ENCODE results near the gene NUP98. TPM values are rescaled to one million over a fixed set of nuclear protein-coding genes. Genes with fewer than 3 reads are reported as not detected.
A peak's percentile ranks its signal among the peaks of the same experiment; 100 is the strongest.

Gene NUP98
- total and polyA plus RNA-seq, 4 donors, result 10.9 to 75.0 (median 43.9) TPM

GRCh38 chr11:3796801-3797328 is 489 bp downstream of the NUP98 start:
- Histone ChIP-seq H3K9me3 (ENCODE audit: control insufficient read depth in 4 of 4, low read length in 3 of 4) (no peaks in the 10 kb centered on the region), H3K4me3 (ENCODE audit: low read depth in 1 of 3, low read length in 3 of 3) (peak overlapping the region; percentile 75 to 96 (median 88)), H3K27me3 (ENCODE audit: control insufficient read depth in 4 of 4, insufficient read depth in 4 of 4, low read length in 3 of 4) (no peaks in the 10 kb centered on the region), H3K9ac (ENCODE audit: low read depth in 1 of 2, low read length in 2 of 2) (peak overlapping the region; percentile 89 to 90), H3K36me3 (ENCODE audit: control insufficient read depth in 4 of 4, insufficient read depth in 3 of 4, low read depth in 1 of 4, low read length in 3 of 4) (peaks cover 3 to 8% (median 7%) of the 10 kb centered on the region in 4 donors), H3K27ac (ENCODE audit: low read depth in 1 of 2, low read length in 2 of 2) (peak overlapping the region; percentile 89), H3K4me1 (ENCODE audit: control insufficient read depth in 4 of 4, insufficient read depth in 4 of 4, low read length in 3 of 4) (peaks cover 0 to 24% (median 10%) of the 10 kb centered on the region in 4 donors)
- TF ChIP-seq HNF4A (conservative IDR thresholded peaks at IDR 0.05) (no peak), EGR1 (IDR thresholded peaks at IDR 0.05; ENCODE audit: low read depth in 2 of 2) (no peak), FOXA1 (IDR thresholded peaks at IDR 0.05) (no peak), TAF1 (conservative IDR thresholded peaks at IDR 0.05) (no peak), GABPA (IDR thresholded peaks at IDR 0.05 in 1 of 2, conservative IDR thresholded peaks at IDR 0.05 in 1 of 2) (no peak), HNF4G (IDR thresholded peaks at IDR 0.05) (no peak), SP1 (IDR thresholded peaks at IDR 0.05) (no peak), RXRA (IDR thresholded peaks at IDR 0.05) (no peak), RAD21 (IDR thresholded peaks at IDR 0.05) (no peak), JUND (IDR thresholded peaks at IDR 0.05) (no peak), NR2F2 (IDR thresholded peaks at IDR 0.05) (no peak), FOXA2 (IDR thresholded peaks at IDR 0.05) (no peak)
- TF ChIP-seq, protein P1, sequence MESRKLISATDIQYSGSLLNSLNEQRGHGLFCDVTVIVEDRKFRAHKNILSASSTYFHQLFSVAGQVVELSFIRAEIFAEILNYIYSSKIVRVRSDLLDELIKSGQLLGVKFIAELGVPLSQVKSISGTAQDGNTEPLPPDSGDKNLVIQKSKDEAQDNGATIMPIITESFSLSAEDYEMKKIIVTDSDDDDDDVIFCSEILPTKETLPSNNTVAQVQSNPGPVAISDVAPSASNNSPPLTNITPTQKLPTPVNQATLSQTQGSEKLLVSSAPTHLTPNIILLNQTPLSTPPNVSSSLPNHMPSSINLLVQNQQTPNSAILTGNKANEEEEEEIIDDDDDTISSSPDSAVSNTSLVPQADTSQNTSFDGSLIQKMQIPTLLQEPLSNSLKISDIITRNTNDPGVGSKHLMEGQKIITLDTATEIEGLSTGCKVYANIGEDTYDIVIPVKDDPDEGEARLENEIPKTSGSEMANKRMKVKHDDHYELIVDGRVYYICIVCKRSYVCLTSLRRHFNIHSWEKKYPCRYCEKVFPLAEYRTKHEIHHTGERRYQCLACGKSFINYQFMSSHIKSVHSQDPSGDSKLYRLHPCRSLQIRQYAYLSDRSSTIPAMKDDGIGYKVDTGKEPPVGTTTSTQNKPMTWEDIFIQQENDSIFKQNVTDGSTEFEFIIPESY (IDR thresholded peaks at IDR 0.05), result no peak
- TF ChIP-seq, protein P2, sequence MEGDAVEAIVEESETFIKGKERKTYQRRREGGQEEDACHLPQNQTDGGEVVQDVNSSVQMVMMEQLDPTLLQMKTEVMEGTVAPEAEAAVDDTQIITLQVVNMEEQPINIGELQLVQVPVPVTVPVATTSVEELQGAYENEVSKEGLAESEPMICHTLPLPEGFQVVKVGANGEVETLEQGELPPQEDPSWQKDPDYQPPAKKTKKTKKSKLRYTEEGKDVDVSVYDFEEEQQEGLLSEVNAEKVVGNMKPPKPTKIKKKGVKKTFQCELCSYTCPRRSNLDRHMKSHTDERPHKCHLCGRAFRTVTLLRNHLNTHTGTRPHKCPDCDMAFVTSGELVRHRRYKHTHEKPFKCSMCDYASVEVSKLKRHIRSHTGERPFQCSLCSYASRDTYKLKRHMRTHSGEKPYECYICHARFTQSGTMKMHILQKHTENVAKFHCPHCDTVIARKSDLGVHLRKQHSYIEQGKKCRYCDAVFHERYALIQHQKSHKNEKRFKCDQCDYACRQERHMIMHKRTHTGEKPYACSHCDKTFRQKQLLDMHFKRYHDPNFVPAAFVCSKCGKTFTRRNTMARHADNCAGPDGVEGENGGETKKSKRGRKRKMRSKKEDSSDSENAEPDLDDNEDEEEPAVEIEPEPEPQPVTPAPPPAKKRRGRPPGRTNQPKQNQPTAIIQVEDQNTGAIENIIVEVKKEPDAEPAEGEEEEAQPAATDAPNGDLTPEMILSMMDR (IDR thresholded peaks at IDR 0.05; ENCODE audit: low read depth, low read length, missing input control), result no peak
- TF ChIP-seq, protein P3, sequence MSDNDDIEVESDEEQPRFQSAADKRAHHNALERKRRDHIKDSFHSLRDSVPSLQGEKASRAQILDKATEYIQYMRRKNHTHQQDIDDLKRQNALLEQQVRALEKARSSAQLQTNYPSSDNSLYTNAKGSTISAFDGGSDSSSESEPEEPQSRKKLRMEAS (IDR thresholded peaks at IDR 0.05), result no peak
- no peak for DNase-seq (ENCODE audit: low spot score)
- under 1% methylated on average over 26 of the region's 26 CpGs for WGBS

GRCh38 chr11:3796346-3796745 is 1.0 kb downstream of the NUP98 start:
- no peaks in the 10 kb centered on the region for H3K9me3 ChIP-seq (ENCODE audit: control insufficient read depth in 4 of 4, low read length in 3 of 4)
- H3K27me3 ChIP-seq (ENCODE audit: control insufficient read depth in 4 of 4, insufficient read depth in 4 of 4, low read length in 3 of 4), result no peaks in the 10 kb centered on the region
- peak overlapping the region; percentile 89 to 90 for H3K9ac ChIP-seq (ENCODE audit: low read depth in 1 of 2, low read length in 2 of 2)
- TF ChIP-seq RAD21 (IDR thresholded peaks at IDR 0.05), result no peak
- no peak for TF ChIP-seq HNF4G (IDR thresholded peaks at IDR 0.05)
- no peak for TF ChIP-seq SP1 (IDR thresholded peaks at IDR 0.05)
- TF ChIP-seq ATF3 (IDR thresholded peaks at IDR 0.05), result no peak
- no peak for TF ChIP-seq RXRA (IDR thresholded peaks at IDR 0.05)
- peak; percentile 24 for TF ChIP-seq YY1 (IDR thresholded peaks at IDR 0.05)
- TF ChIP-seq EGR1 (IDR thresholded peaks at IDR 0.05; ENCODE audit: low read depth in 2 of 2), result no peak
- 7% methylated on average over 14 of the region's 14 CpGs for WGBS
- no peak for DNase-seq (ENCODE audit: low spot score)
- peaks cover 0 to 24% (median 10%) of the 10 kb centered on the region in 4 donors for H3K4me1 ChIP-seq (ENCODE audit: control insufficient read depth in 4 of 4, insufficient read depth in 4 of 4, low read length in 3 of 4)
- H3K27ac ChIP-seq (ENCODE audit: low read depth in 1 of 2, low read length in 2 of 2), result peak overlapping the region; percentile 11 to 89
- peak overlapping the region; percentile 75 to 96 (median 88) for H3K4me3 ChIP-seq (ENCODE audit: low read depth in 1 of 3, low read length in 3 of 3)
- peaks cover 3 to 8% (median 7%) of the 10 kb centered on the region in 4 donors for H3K36me3 ChIP-seq (ENCODE audit: control insufficient read depth in 4 of 4, insufficient read depth in 3 of 4, low read depth in 1 of 4, low read length in 3 of 4)
